Gastroesophageal sphincter (tissue), 3 donors: ENCODE results near the gene SESN3.

Source experiments
- CTCF ChIP-seq, 4 experiments: fragments of 200-600 bp in 2 of 4; fragments of 450-650 bp in 2 of 4; sonication (generic) in 1 of 4; IDR thresholded peaks; one replicate each; pipeline ENCODE4 v1.5.1; 2017 to 2019; ENCODE audit warnings: antibody characterized with exemption in 4 of 4, mild to moderate bottlenecking in 2 of 4, moderate library complexity in 2 of 4
- POLR2A ChIP-seq, 2 donors: fragments of 450-650 bp; IDR thresholded peaks; one replicate each; pipeline ENCODE4 v1.6.1; 2017; ENCODE audit warnings: antibody characterized with exemption in 2 of 2, mild to moderate bottlenecking in 2 of 2, moderate library complexity in 1 of 2

- TF ChIP-seq POLR2A (IDR thresholded peaks at IDR 0.05) (no peak), CTCF (IDR thresholded peaks at IDR 0.05) (no peak)
Observed at GRCh38 chr11:95279921-95280868, 49.2 kb upstream of the SESN3 start.
